ENCODE results near the gene HTR4. TPM values are rescaled to one million over a fixed set of nuclear protein-coding genes. Genes with fewer than 3 reads are reported as not detected.

HTR4 gene
- total RNA-seq, 1 donor from 2014 or later, result 0.43 TPM

DNA sequence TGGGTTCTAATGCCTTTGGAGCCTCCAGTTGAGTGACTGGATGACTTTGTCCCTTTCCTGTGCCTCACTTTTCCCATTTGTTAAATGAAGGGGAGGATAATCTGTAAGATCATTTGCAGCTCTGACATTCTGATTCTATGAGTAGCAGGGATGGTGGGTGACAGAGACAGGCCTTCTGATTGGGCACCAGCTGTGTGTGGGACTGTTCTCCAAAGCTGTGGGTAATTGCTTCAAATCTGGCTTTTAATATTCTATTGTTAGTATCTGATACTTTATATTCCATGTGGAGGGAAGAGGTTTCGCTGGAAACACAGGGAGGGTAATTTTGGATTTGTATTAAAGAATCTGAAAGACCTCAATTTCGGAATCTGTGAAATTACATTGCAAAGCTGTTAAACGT lies 167.9 kb downstream of the HTR4 start:
- Histone ChIP-seq H3K4me3 (no peak overlapping the region), H3K9me3 (no peaks in the 10 kb centered on the region), H3K4me1 (no peaks in the 10 kb centered on the region), H3K27me3 (peaks cover 18% of the 10 kb centered on the region), H3K27ac (no peak overlapping the region), H3K36me3 (no peaks in the 10 kb centered on the region)
- TF ChIP-seq, protein P1, sequence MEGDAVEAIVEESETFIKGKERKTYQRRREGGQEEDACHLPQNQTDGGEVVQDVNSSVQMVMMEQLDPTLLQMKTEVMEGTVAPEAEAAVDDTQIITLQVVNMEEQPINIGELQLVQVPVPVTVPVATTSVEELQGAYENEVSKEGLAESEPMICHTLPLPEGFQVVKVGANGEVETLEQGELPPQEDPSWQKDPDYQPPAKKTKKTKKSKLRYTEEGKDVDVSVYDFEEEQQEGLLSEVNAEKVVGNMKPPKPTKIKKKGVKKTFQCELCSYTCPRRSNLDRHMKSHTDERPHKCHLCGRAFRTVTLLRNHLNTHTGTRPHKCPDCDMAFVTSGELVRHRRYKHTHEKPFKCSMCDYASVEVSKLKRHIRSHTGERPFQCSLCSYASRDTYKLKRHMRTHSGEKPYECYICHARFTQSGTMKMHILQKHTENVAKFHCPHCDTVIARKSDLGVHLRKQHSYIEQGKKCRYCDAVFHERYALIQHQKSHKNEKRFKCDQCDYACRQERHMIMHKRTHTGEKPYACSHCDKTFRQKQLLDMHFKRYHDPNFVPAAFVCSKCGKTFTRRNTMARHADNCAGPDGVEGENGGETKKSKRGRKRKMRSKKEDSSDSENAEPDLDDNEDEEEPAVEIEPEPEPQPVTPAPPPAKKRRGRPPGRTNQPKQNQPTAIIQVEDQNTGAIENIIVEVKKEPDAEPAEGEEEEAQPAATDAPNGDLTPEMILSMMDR (IDR thresholded peaks at IDR 0.05), result no peak
- DNase-seq (no peak), ATAC-seq (no peak)
- intact Hi-C loops (cut with DNase I), result no loop called here

DNA sequence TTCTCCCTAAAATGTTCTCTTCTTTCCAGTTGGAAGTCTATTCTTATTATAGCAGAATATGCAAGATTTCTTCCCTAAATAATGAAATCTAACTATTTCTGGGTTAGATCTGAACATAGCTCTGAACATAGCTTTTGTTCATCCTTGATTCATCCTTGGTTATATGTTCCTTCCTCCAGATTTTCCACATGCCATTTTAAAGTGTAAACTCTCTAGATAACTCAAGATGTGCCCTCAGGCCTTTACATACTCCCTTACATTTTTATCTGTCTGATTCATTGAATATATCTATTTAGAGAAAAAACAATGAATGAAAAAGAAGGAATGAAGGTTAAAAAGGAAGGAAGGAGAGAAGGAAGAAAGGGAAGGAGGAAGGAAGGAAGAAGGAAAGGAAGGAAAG lies 169.7 kb downstream of the HTR4 start:
- intact Hi-C loops (cut with DNase I), result no loop called here
- H3K36me3 ChIP-seq, result no peaks in the 10 kb centered on the region
- no peak for ATAC-seq
- peaks cover 18% of the 10 kb centered on the region for H3K27me3 ChIP-seq
- H3K4me1 ChIP-seq, result no peaks in the 10 kb centered on the region
- H3K27ac ChIP-seq, result no peak overlapping the region
- no peaks in the 10 kb centered on the region for H3K9me3 ChIP-seq
- no peak overlapping the region for H3K4me3 ChIP-seq
- DNase-seq, result no peak
- TF ChIP-seq, protein P1 (IDR thresholded peaks at IDR 0.05), result no peak

DNA sequence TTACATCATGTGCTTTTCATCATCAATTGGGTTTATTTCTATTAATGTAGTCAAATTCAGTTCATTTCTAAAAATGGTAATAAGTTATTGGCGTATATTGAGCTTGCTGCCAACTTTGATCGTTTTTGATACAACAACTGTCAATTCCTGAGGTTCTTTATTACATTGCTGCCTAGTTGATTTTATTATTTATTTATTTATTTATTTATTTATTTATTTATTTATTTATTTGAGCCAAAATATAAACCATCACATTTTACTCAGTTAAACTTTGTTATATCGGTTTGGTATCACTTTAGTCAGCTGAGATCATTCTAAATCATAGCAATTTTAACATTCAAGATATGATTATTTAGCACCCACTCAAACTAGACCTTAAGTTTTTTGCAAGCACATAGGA lies 170.6 kb downstream of the HTR4 start:
- intact Hi-C loops (cut with DNase I), result no loop called here
- DNase-seq (no peak), ATAC-seq (no peak)
- H3K36me3 ChIP-seq, result no peaks in the 10 kb centered on the region
- TF ChIP-seq, protein P1 (IDR thresholded peaks at IDR 0.05), result no peak
- H3K27me3 ChIP-seq, result peaks cover 11% of the 10 kb centered on the region
- no peak overlapping the region for H3K4me3 ChIP-seq
- no peak overlapping the region for H3K27ac ChIP-seq
- no peaks in the 10 kb centered on the region for H3K4me1 ChIP-seq
- H3K9me3 ChIP-seq, result no peaks in the 10 kb centered on the region

DNA sequence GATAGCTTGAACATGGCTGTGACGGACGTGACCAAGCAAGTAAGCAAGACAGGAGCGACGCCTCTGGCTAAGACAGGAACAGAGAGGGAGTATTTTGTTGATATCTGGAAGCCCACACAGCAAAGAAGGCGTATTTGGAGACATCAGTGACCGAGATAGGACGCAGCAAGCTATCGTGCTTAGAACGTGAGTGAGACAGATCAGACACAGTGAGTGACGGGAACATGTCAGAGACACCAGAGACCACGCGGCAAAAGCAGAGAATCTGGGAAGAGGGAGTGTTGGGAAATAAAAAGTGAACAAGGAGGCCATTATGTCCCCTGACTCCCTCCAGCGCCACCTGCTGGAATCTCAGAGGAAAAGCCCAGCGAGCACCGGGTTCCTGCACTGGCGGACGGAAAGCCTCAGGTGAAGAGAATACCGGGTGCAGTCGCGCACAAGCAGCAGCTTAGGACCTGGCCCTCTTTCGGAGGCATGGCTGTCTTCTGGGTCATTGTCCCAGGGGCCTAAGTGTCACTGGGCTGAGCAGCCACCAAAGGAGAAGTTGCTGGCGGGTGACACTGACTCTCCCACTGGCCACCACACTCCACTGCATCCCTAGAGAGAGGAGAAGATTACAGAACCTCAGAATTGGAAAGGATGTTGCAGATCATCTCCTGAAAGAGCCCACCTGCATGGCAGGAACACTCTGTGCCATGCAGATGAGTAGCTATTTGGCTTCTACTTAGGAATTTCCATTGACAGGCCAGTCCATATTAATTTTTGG lies 171.4 kb downstream of the HTR4 start:
- Histone ChIP-seq H3K9me3 (no peaks in the 10 kb centered on the region), H3K27me3 (peaks cover 11% of the 10 kb centered on the region), H3K27ac (no peak overlapping the region), H3K4me3 (peak overlapping the region; percentile 2), H3K36me3 (no peaks in the 10 kb centered on the region), H3K4me1 (no peaks in the 10 kb centered on the region)
- DNase-seq, result peak; percentile 75
- ATAC-seq, result peak; percentile 88
- intact Hi-C loops (cut with DNase I), result no loop called here
- TF ChIP-seq, protein P1 (IDR thresholded peaks at IDR 0.05), result peak; percentile 78

DNA sequence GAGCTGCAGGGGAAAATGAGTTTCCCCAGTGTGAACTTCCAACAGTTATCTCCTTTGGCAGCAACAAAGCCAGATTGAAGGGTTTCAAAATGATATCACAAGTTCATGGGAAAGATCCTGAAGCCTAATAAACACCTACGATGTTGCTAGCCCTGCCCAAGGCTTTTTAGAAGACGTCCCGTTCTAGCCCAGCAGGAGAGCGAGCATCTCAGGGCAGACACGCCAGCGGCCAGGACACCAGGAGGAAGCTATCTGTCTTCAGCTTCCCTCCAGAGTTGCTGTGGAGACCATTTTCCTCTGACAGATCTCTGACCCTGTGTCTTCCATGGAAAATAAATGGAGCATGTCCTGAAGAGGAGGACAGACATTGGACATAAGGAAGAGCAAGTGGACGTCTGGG lies 172.1 kb downstream of the HTR4 start:
- peaks cover 11% of the 10 kb centered on the region for H3K27me3 ChIP-seq
- ATAC-seq (peak; percentile 43), DNase-seq (no peak)
- H3K4me3 ChIP-seq, result no peak overlapping the region
- no peaks in the 10 kb centered on the region for H3K36me3 ChIP-seq
- no peak overlapping the region for H3K27ac ChIP-seq
- intact Hi-C loops (cut with DNase I), result no loop called here
- no peaks in the 10 kb centered on the region for H3K9me3 ChIP-seq
- TF ChIP-seq, protein P1 (IDR thresholded peaks at IDR 0.05), result no peak
- no peaks in the 10 kb centered on the region for H3K4me1 ChIP-seq

All from upper lobe of right lung (tissue), 1 donor.